GM23338 (cell line): ENCODE measurements around the gene ADAM11. TPM values are rescaled to one million over a fixed set of nuclear protein-coding genes. Genes with fewer than 3 reads are reported as not detected.

Source experiments
- ATAC-seq: fragments of 200-7000 bp; cut with Tn5 transposase; 3 replicates; pipeline ENCODE4 v1.9.1; 2020
- DNase-seq: peaks from one replicate; pipeline ENCODE4 v3.0.0-alpha.2; 2015; ENCODE audit warnings: low spot score
- H2AFZ ChIP-seq: fragments of 200-600 bp; sonication (generic); 2 replicates; pipeline ENCODE4 v1.8.0; 2016; ENCODE audit warnings: antibody characterized with exemption, mild to moderate bottlenecking, moderate library complexity
- H3F3A ChIP-seq: fragments of 200-600 bp; sonication (generic); replicated peaks from 2 replicates; pipeline ENCODE4 v1.8.0; 2017; ENCODE audit warnings: antibody characterized with exemption, mixed run types, low read depth
- H3K27ac ChIP-seq: fragments of 200-600 bp; sonication (generic); 2 replicates; pipeline ENCODE4 v1.6.1; 2016; ENCODE audit warnings: low read depth
- H3K27me3 ChIP-seq: fragments of 200-600 bp; sonication (generic); 2 replicates; pipeline ENCODE4 v1.8.0; 2016; ENCODE audit warnings: mild to moderate bottlenecking, mixed run types, moderate library complexity; ENCODE audit not compliant: insufficient read depth
- H3K36me3 ChIP-seq: fragments of 200-600 bp; sonication (generic); 2 replicates; pipeline ENCODE4 v1.8.0; 2016; ENCODE audit warnings: mild to moderate bottlenecking; ENCODE audit not compliant: insufficient read depth
- H3K4me1 ChIP-seq: fragments of 200-600 bp; sonication (generic); 2 replicates; pipeline ENCODE4 v1.8.0; 2016; ENCODE audit warnings: mild to moderate bottlenecking, moderate library complexity; ENCODE audit not compliant: insufficient read depth
- H3K4me2 ChIP-seq: fragments of 200-600 bp; sonication (generic); 2 replicates; pipeline ENCODE4 v1.7.1; 2017; ENCODE audit warnings: mixed run types
- H3K4me3 ChIP-seq: fragments of 200-600 bp; sonication (generic); 2 replicates; pipeline ENCODE4 v1.6.1; 2016; ENCODE audit warnings: mixed run types
- H3K79me2 ChIP-seq: fragments of 200-600 bp; sonication (generic); replicated peaks from 2 replicates; pipeline ENCODE4 v1.8.0; 2017; ENCODE audit warnings: mild to moderate bottlenecking; ENCODE audit not compliant: insufficient read depth
- H3K9me2 ChIP-seq: fragments of 200-600 bp; sonication (generic); 2 replicates; pipeline ENCODE4 v1.8.0; 2017; ENCODE audit not compliant: insufficient read depth
- H4K20me1 ChIP-seq: fragments of 200-600 bp; sonication (generic); replicated peaks from 2 replicates; pipeline ENCODE4 v1.8.0; 2017; ENCODE audit warnings: mild to moderate bottlenecking; ENCODE audit not compliant: insufficient read depth
- H3K27ac Mint-ChIP-seq: 2 replicates; pipeline ENCODE4 v1.8.0; 2020; ENCODE audit warnings: inconsistent platforms, mild to moderate bottlenecking, moderate library complexity, mixed read lengths
- H3K27me3 Mint-ChIP-seq: 3 replicates; pipeline ENCODE4 v1.8.0; 2022; ENCODE audit warnings: low read depth, mild to moderate bottlenecking, moderate library complexity, mixed read lengths, inconsistent platforms; ENCODE audit not compliant: insufficient read depth, poor library complexity
- H3K36me3 Mint-ChIP-seq: 3 replicates; pipeline ENCODE4 v1.8.0; 2021; ENCODE audit warnings: low read depth, mild to moderate bottlenecking, inconsistent platforms, moderate library complexity, mixed read lengths
- H3K4me1 Mint-ChIP-seq: 3 replicates; pipeline ENCODE4 v1.8.0; 2020; ENCODE audit warnings: mild to moderate bottlenecking, inconsistent platforms, mixed read lengths
- H3K4me3 Mint-ChIP-seq: 3 replicates; pipeline ENCODE4 v1.8.0; 2021; ENCODE audit warnings: moderate library complexity, mild to moderate bottlenecking, inconsistent platforms, mixed read lengths
- H3K9me3 Mint-ChIP-seq: 3 replicates; pipeline ENCODE4 v1.8.0; 2020; ENCODE audit warnings: moderate library complexity, mild to moderate bottlenecking, inconsistent platforms, mixed read lengths
- JUNB ChIP-seq: IDR thresholded peaks from one replicate; pipeline ENCODE4 v1.6.1; 2016; ENCODE audit warnings: antibody characterized with exemption; ENCODE audit not compliant: unreplicated experiment
- REST ChIP-seq: IDR thresholded peaks from one replicate; pipeline ENCODE4 v1.6.1; 2018; ENCODE audit warnings: antibody characterized with exemption; ENCODE audit not compliant: unreplicated experiment
- ZNF114 ChIP-seq: fragments of 250-450 bp; sonication (Bioruptor Pico); IDR thresholded peaks from 2 replicates; pipeline ENCODE4 v1.5.0; 2020; ENCODE audit warnings: mild to moderate bottlenecking, moderate library complexity
- polyA plus RNA-seq: library from polyadenylated mRNA; unstranded; fragments of >200 nt; fragmentation: Nextera tagmentation; extraction: Ambion mirVana; gene quantifications from 2 replicates; pipeline ENCODE4 v1.2.1, GENCODE V29; 2016
- total RNA-seq: library from RNA; depleted of rRNA; stranded (reverse); fragments of >200 nt; shearing (Covaris generic); gene quantifications from 2 replicates; pipeline ENCODE4 v1.2.3, GENCODE V29; 2014

The ADAM11 gene
- total and polyA plus RNA-seq, 2 experiments from 2014 or later, result 0.55 to 4.7 TPM

- Histone ChIP-seq H2AFZ (no peak overlapping the region; the same call in 1 of the 2 replicates), H3K4me3 (no peak overlapping the region; the same call in 1 of the 2 replicates), H4K20me1 (no peaks in the 10 kb centered on the region), H3K27ac (no peak overlapping the region), H3K9me2 (no peaks in the 10 kb centered on the region), H3K27me3 (peaks cover 52% of the 10 kb centered on the region), H3F3A (no peaks in the 10 kb centered on the region; the same call in 1 of the 2 replicates), H3K4me2 (peak overlapping the region; percentile 88; the same call in 1 of the 2 replicates), H3K79me2 (no peaks in the 10 kb centered on the region), H3K36me3 (no peaks in the 10 kb centered on the region), H3K4me1 (no peaks in the 10 kb centered on the region)
- ATAC-seq (no peak), DNase-seq (no peak)
- TF ChIP-seq REST, result no peak
- peaks cover 39% of the 10 kb centered on the region for H3K27me3 Mint-ChIP-seq
- no peaks in the 10 kb centered on the region for H3K9me3 Mint-ChIP-seq
- no peak overlapping the region for H3K27ac Mint-ChIP-seq
- H3K4me3 Mint-ChIP-seq, result no peak overlapping the region
- no peaks in the 10 kb centered on the region for H3K36me3 Mint-ChIP-seq
- H3K4me1 Mint-ChIP-seq, result no peaks in the 10 kb centered on the region
Measured at GRCh38 chr17:44759916-44760243, 1.1 kb downstream of the ADAM11 start.

- Histone ChIP-seq H3K36me3 (no peaks in the 10 kb centered on the region), H4K20me1 (no peaks in the 10 kb centered on the region), H3K9me2 (no peaks in the 10 kb centered on the region), H3K4me3 (no peak overlapping the region), H2AFZ (no peak overlapping the region), H3F3A (no peaks in the 10 kb centered on the region; the same call in 1 of the 2 replicates), H3K4me1 (no peaks in the 10 kb centered on the region), H3K27ac (no peak overlapping the region), H3K4me2 (no peak overlapping the region), H3K27me3 (peaks cover 50% of the 10 kb centered on the region), H3K79me2 (no peaks in the 10 kb centered on the region)
- Mint-ChIP-seq H3K4me3 (no peak overlapping the region), H3K4me1 (no peaks in the 10 kb centered on the region; the same call in 2 of the 3 replicates), H3K36me3 (no peaks in the 10 kb centered on the region), H3K9me3 (no peaks in the 10 kb centered on the region), H3K27ac (no peak overlapping the region), H3K27me3 (peaks cover 39% of the 10 kb centered on the region)
- TF ChIP-seq JUNB (no peak), ZNF114 (CRISPR knock-in tag) (no peak)
- ATAC-seq (no peak), DNase-seq (no peak)
Measured at GRCh38 chr17:44760474-44761308, 1.9 kb downstream of the ADAM11 start.
